Stromal cell of bone marrow (primary cell): Measurements from ENCODE around the gene KRT25.

Source experiments
- DNase-seq: peaks from one replicate; pipeline ENCODE4 v3.0.0-alpha.2; 2012; ENCODE audit warnings: low read depth

KRT25 gene

GRCh38 chr17:40755231-40755630 is at the start of gene KRT25:
TSS of gene KRT25 (minus strand) at chr17:40755331. CDS start at chr17:40755271, 60 bp downstream.
- no peak for DNase-seq

GRCh38 chr17:40803617-40804082 is 48.5 kb upstream of the KRT25 start:
- DNase-seq = no peak

- DNase-seq = no peak
Observed at GRCh38 chr17:40801157-40801556, 46.0 kb upstream of the KRT25 start.

GRCh38 chr17:40800381-40800780 is 45.2 kb upstream of the KRT25 start:
- DNase-seq = no peak

GRCh38 chr17:40799859-40800258 is 44.7 kb upstream of the KRT25 start, which contains the start of gene KRT28:
TSS of gene KRT28 (minus strand) at chr17:40799959. CDS start at chr17:40799893, 66 bp downstream.
- DNase-seq = no peak

GRCh38 chr17:40796846-40797245 is 41.7 kb upstream of the KRT25 start:
- DNase-seq = no peak

GRCh38 chr17:40795019-40795667 is 40.0 kb upstream of the KRT25 start:
- DNase-seq = no peak

- no peak for DNase-seq
Observed at GRCh38 chr17:40794466-40794865, 39.3 kb upstream of the KRT25 start.

- DNase-seq = no peak
Observed at GRCh38 chr17:40793832-40794231, 38.7 kb upstream of the KRT25 start.

- DNase-seq = peak; percentile 40
Observed at GRCh38 chr17:40791787-40792436, 36.8 kb upstream of the KRT25 start.

- peak; percentile 29 for DNase-seq
Observed at GRCh38 chr17:40791111-40791510, 36.0 kb upstream of the KRT25 start.

GRCh38 chr17:40782450-40782849 is 27.3 kb upstream of the KRT25 start, which contains the start of gene KRT27:
TSS of gene KRT27 (minus strand) at chr17:40782550. CDS start at chr17:40782493, 57 bp downstream.
- DNase-seq = no peak

GRCh38 chr17:40779181-40779909 is 24.2 kb upstream of the KRT25 start:
- no peak for DNase-seq

GRCh38 chr17:40778461-40778860 is 23.3 kb upstream of the KRT25 start:
- DNase-seq = no peak

GRCh38 chr17:40777971-40778370 is 22.8 kb upstream of the KRT25 start:
- no peak for DNase-seq

GRCh38 chr17:40777459-40777858 is 22.3 kb upstream of the KRT25 start:
- DNase-seq = no peak

GRCh38 chr17:40775945-40776344 is 20.8 kb upstream of the KRT25 start:
- no peak for DNase-seq

GRCh38 chr17:40772101-40772500 is 17.0 kb upstream of the KRT25 start, which contains the start of gene KRT26:
TSS of gene KRT26 (minus strand) at chr17:40772201. CDS start at chr17:40772113, 88 bp downstream.
- no peak for DNase-seq

GRCh38 chr17:40765657-40766056 is 10.5 kb upstream of the KRT25 start:
- no peak for DNase-seq

GRCh38 chr17:40763752-40764151 is 8.6 kb upstream of the KRT25 start:
- no peak for DNase-seq

GRCh38 chr17:40760105-40761016 is 5.2 kb upstream of the KRT25 start:
- DNase-seq = no peak

GRCh38 chr17:40753804-40754203 is 1.3 kb downstream of the KRT25 start:
- DNase-seq = no peak
